ENCODE measurements around the gene DHFR. TPM values are rescaled to one million over a fixed set of nuclear protein-coding genes. Genes with fewer than 3 reads are reported as not detected.

The DHFR gene
- total RNA-seq, 1 donor from 2014 or later, result 13.4 TPM

DNA sequence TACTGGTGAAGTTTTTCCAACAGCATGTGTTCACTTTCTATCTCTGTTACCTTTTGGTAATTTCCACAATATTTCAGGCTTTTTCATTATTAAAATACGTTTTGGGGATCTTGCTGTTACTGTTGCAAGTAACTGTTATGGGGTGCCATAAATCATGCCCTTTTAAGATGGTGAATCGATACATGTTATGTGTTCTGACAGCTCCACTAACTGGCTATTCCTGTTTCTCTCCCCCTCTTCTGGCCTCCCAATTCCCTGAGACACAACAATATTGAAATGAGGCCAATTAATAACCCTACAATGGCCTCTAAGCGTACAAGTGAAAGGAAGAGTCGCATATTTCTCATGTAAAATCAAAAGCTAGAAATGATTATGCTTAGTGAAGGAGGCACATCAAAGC is 13.4 kb downstream of the DHFR start:
- peaks cover 3% of the 10 kb centered on the region for H3K4me1 Mint-ChIP-seq (ENCODE audit: low read depth)
- TF ChIP-seq, protein P1, sequence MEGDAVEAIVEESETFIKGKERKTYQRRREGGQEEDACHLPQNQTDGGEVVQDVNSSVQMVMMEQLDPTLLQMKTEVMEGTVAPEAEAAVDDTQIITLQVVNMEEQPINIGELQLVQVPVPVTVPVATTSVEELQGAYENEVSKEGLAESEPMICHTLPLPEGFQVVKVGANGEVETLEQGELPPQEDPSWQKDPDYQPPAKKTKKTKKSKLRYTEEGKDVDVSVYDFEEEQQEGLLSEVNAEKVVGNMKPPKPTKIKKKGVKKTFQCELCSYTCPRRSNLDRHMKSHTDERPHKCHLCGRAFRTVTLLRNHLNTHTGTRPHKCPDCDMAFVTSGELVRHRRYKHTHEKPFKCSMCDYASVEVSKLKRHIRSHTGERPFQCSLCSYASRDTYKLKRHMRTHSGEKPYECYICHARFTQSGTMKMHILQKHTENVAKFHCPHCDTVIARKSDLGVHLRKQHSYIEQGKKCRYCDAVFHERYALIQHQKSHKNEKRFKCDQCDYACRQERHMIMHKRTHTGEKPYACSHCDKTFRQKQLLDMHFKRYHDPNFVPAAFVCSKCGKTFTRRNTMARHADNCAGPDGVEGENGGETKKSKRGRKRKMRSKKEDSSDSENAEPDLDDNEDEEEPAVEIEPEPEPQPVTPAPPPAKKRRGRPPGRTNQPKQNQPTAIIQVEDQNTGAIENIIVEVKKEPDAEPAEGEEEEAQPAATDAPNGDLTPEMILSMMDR (IDR thresholded peaks at IDR 0.05), result no peak
- peaks cover 7% of the 10 kb centered on the region for H3K9me3 Mint-ChIP-seq (ENCODE audit: low read depth)
- no peak overlapping the region for H3K27ac Mint-ChIP-seq (ENCODE audit: unreplicated experiment)
- no peak for DNase-seq (ENCODE audit: low spot score)
- no peak overlapping the region for H3K4me3 Mint-ChIP-seq (ENCODE audit: unreplicated experiment)
- H3K27me3 Mint-ChIP-seq (ENCODE audit: low read depth), result no peaks in the 10 kb centered on the region
- peaks cover 25% of the 10 kb centered on the region for H3K36me3 Mint-ChIP-seq (ENCODE audit: low read depth)

DNA sequence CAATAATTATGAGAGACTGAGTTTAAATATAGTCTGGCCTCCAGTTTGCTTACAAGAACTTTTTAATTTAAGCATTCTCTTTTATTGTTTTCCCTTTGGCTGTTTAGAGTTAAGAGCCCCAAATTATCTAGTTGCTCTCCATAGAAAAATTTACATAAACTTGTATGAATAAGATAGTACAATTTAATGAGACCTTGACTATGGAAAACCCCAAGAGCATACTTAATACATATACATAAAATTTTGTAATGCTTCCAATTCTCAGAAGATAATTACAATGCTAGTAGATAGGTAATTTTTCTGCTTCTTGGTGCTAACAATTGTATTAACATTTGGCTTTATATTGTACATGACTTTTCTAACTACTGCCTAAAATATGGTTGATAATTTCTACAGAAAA is 20.6 kb downstream of the DHFR start:
- Mint-ChIP-seq H3K9me3 (ENCODE audit: low read depth) (no peaks in the 10 kb centered on the region), H3K27ac (ENCODE audit: unreplicated experiment) (no peak overlapping the region)
- TF ChIP-seq, protein P1 (IDR thresholded peaks at IDR 0.05), result no peak

DNA sequence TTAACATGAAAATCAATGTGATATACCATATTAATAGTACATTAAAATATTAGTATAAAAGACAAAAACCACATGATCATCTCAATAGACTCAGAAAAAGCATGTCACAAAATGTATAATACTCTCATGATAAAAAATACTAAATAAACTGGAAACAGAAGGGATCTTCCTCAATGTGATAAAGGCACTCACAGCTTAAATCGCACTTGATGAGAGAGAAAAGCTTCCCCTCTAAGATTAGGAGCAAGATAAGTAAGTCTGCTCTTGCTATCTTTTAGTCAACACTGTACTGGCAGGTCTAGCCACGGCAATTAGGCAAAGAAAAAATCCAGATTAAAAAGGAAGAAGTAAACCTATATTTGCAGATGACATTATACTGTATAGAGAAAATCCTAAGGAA is 22.1 kb downstream of the DHFR start:
- H3K4me3 Mint-ChIP-seq (ENCODE audit: unreplicated experiment), result no peak overlapping the region
- no peaks in the 10 kb centered on the region for H3K9me3 Mint-ChIP-seq (ENCODE audit: low read depth)
- H3K27ac Mint-ChIP-seq (ENCODE audit: unreplicated experiment), result no peak overlapping the region
- DNase-seq (ENCODE audit: low spot score), result no peak
- TF ChIP-seq, protein P1 (IDR thresholded peaks at IDR 0.05), result no peak
- peaks cover 1% of the 10 kb centered on the region for H3K36me3 Mint-ChIP-seq (ENCODE audit: low read depth)
- H3K27me3 Mint-ChIP-seq (ENCODE audit: low read depth), result no peaks in the 10 kb centered on the region
- H3K4me1 Mint-ChIP-seq (ENCODE audit: low read depth), result peaks cover 9% of the 10 kb centered on the region

More for the DNA sequence above, 20.6 kb downstream of the DHFR start:
- DNase-seq (ENCODE audit: low spot score), result no peak
- no peaks in the 10 kb centered on the region for H3K27me3 Mint-ChIP-seq (ENCODE audit: low read depth)
- H3K4me3 Mint-ChIP-seq (ENCODE audit: unreplicated experiment), result no peak overlapping the region
- H3K4me1 Mint-ChIP-seq (ENCODE audit: low read depth), result peaks cover 10% of the 10 kb centered on the region
- peaks cover 7% of the 10 kb centered on the region for H3K36me3 Mint-ChIP-seq (ENCODE audit: low read depth)

DNA sequence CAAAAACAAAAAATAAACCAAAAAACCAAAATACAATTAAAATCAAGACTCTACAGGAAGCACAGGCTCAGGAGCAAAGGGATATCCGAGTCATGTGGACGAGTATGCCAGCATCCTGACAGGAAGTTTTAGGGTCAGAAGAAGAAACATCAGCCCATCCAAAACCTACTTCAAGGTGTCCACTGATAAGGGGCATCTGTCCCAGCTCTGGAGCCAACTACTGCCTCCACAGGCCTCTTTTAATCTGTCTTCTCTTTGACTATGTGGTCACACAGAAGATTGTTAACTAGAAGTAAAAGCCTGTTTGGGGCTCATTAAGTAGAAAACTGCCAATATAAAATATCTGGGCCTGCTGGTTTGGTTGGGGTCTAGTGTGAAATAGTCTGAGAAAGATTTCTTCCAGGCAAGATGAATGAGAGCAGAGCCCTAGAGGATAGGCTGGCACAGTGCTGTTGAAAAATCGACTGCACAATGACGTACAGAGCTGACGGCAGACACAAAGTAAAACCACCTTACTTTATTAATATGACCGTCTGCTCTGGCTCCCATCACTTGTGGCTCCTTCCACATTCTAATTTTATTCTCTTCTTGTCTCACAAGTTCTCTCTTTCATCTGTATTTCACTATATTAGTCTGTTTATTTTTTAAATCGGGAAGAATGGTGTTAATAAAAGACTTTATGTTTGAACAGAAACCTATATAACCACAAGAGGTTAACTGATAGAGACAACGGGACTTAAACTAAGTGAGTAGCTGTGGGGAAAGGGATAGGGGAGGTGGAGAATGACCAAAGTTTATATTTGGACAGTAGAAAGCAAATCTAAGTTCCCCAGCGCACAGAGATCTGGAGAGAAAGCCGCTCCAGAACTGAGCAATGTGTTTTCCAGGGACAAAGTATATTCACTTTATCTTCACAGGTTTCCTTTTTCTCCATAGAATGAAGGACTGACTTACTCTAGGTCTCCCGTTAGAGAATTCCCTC is 23.2 kb downstream of the DHFR start:
- Mint-ChIP-seq H3K4me3 (ENCODE audit: unreplicated experiment) (no peak overlapping the region), H3K27me3 (ENCODE audit: low read depth) (no peaks in the 10 kb centered on the region), H3K36me3 (ENCODE audit: low read depth) (peaks cover 1% of the 10 kb centered on the region), H3K9me3 (ENCODE audit: low read depth) (no peaks in the 10 kb centered on the region), H3K27ac (ENCODE audit: unreplicated experiment) (no peak overlapping the region), H3K4me1 (ENCODE audit: low read depth) (peaks cover 9% of the 10 kb centered on the region)
- TF ChIP-seq, protein P1 (IDR thresholded peaks at IDR 0.05), result no peak
- no peak for DNase-seq (ENCODE audit: low spot score)

DNA sequence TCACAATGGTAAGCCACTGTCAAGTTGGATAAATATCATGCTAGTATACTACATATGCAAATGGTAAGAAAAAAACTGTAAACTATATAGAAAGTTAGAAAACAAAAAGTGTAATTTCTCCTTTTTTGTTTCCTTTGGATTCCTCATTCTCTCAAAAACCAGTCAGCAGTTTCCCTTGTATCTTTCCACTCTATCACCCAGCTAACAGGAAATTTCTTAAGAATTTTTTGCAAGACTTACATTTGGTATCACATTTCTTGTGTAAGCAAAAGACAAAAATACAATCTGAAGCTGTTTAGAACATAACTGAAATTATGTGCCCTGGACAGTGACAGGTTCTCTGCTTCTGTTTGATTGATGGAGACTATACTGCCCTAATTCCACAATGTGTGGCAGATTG is 25.5 kb downstream of the DHFR start:
- H3K27ac Mint-ChIP-seq (ENCODE audit: unreplicated experiment), result peak overlapping the region; percentile 30
- H3K4me1 Mint-ChIP-seq (ENCODE audit: low read depth), result peaks cover 9% of the 10 kb centered on the region
- peaks cover 1% of the 10 kb centered on the region for H3K36me3 Mint-ChIP-seq (ENCODE audit: low read depth)
- no peak for DNase-seq (ENCODE audit: low spot score)
- no peaks in the 10 kb centered on the region for H3K27me3 Mint-ChIP-seq (ENCODE audit: low read depth)
- TF ChIP-seq, protein P1 (IDR thresholded peaks at IDR 0.05), result no peak
- H3K9me3 Mint-ChIP-seq (ENCODE audit: low read depth), result no peaks in the 10 kb centered on the region
- no peak overlapping the region for H3K4me3 Mint-ChIP-seq (ENCODE audit: unreplicated experiment)
